GM19351 (cell line): ENCODE measurements around the gene P3R3URF.
A peak's percentile ranks its signal among the peaks of the same experiment; 100 is the strongest.

Experiments used
- ATAC-seq: cut with Tn5 transposase; IDR thresholded peaks from one replicate; pipeline ENCODE4 v1.9.1; 2021; ENCODE audit warnings: mild to moderate bottlenecking, moderate library complexity; ENCODE audit not compliant: unreplicated experiment

Gene P3R3URF

GRCh38 chr1:46194641-46195193, 18.4 kb upstream of the P3R3URF start:
- no peak for ATAC-seq

GRCh38 chr1:46193984-46194570, 17.8 kb upstream of the P3R3URF start:
- ATAC-seq, result no peak

GRCh38 chr1:46193285-46193684, 17.0 kb upstream of the P3R3URF start:
- ATAC-seq, result no peak

- ATAC-seq, result no peak
Measured at GRCh38 chr1:46192171-46192570, 15.9 kb upstream of the P3R3URF start.

GRCh38 chr1:46191033-46191701, 14.9 kb upstream of the P3R3URF start:
- no peak for ATAC-seq

GRCh38 chr1:46190539-46190938, 14.3 kb upstream of the P3R3URF start:
- no peak for ATAC-seq

GRCh38 chr1:46188295-46189030, 12.2 kb upstream of the P3R3URF start:
- no peak for ATAC-seq

- no peak for ATAC-seq
Measured at GRCh38 chr1:46187106-46187869, 11.0 kb upstream of the P3R3URF start.

GRCh38 chr1:46186076-46186475, 9.8 kb upstream of the P3R3URF start:
- no peak for ATAC-seq

- no peak for ATAC-seq
Measured at GRCh38 chr1:46184920-46185658, 8.8 kb upstream of the P3R3URF start.

- ATAC-seq, result peak; percentile 50
Measured at GRCh38 chr1:46183926-46184557, 7.8 kb upstream of the P3R3URF start.

- no peak for ATAC-seq
Measured at GRCh38 chr1:46183079-46183847, 7.0 kb upstream of the P3R3URF start.

GRCh38 chr1:46181343-46182260, 5.3 kb upstream of the P3R3URF start:
- ATAC-seq, result no peak

- ATAC-seq, result no peak
Measured at GRCh38 chr1:46180082-46180616, 3.9 kb upstream of the P3R3URF start.

- ATAC-seq, result no peak
Measured at GRCh38 chr1:46179138-46180081, 3.1 kb upstream of the P3R3URF start.

- ATAC-seq, result no peak
Measured at GRCh38 chr1:46175243-46175642, 1.0 kb downstream of the P3R3URF start.
